GM12878 (cell line): Measurements from ENCODE around the gene TCF23. TPM values are rescaled to one million over a fixed set of nuclear protein-coding genes. Genes with fewer than 3 reads are reported as not detected.

Experiments
- ASH2L ChIP-seq: fragments of 300-600, 200-600 bp; sonication (generic); IDR thresholded peaks from 2 replicates; pipeline ENCODE4 v1.6.1; 2017; ENCODE audit warnings: low read depth, mild to moderate bottlenecking, borderline replicate concordance
- ETV6 ChIP-seq, 2 experiments: fragments of 450-650 bp in 1 of 2; IDR thresholded peaks in 1 of 2; conservative IDR thresholded peaks in 1 of 2; 2 replicates each; pipeline ENCODE4 v1.6.1; 2014; ENCODE audit warnings: antibody characterized with exemption in 1 of 2, borderline replicate concordance in 1 of 2, low read depth in 1 of 2, mild to moderate bottlenecking in 1 of 2, moderate library complexity in 1 of 2
- FOXM1 ChIP-seq: IDR thresholded peaks from 2 replicates; pipeline ENCODE4 v1.6.1; 2012; ENCODE audit warnings: low read depth, mild to moderate bottlenecking, inconsistent platforms, low read length, moderate library complexity
- GABPA ChIP-seq: IDR thresholded peaks from 2 replicates; pipeline ENCODE4 v1.6.1; 2014; ENCODE audit warnings: antibody characterized with exemption, low read depth, mild to moderate bottlenecking, inconsistent platforms
- HCFC1 ChIP-seq: fragments of 150-350 bp; IDR thresholded peaks from 2 replicates; pipeline ENCODE4 v1.6.1; 2014; ENCODE audit warnings: low read length
- IKZF1 ChIP-seq: fragments of 450-650 bp; conservative IDR thresholded peaks from 2 replicates; pipeline ENCODE4 v1.6.1; 2017; ENCODE audit warnings: antibody characterized with exemption, mild to moderate bottlenecking
- KDM1A ChIP-seq: fragments of 200-600 bp; sonication (generic); IDR thresholded peaks from 2 replicates; pipeline ENCODE4 v1.6.1; 2016; ENCODE audit warnings: borderline replicate concordance
- KLF5 ChIP-seq: fragments of 450-650 bp; IDR thresholded peaks from 2 replicates; pipeline ENCODE4 v1.6.1; 2014; ENCODE audit warnings: mild to moderate bottlenecking; ENCODE audit not compliant: partially characterized antibody
- MTA2 ChIP-seq: fragments of 450-650 bp; IDR thresholded peaks from 2 replicates; pipeline ENCODE4 v1.6.1; 2016; ENCODE audit warnings: low read depth, mild to moderate bottlenecking, moderate library complexity
- NFYB ChIP-seq: IDR thresholded peaks from 2 replicates; pipeline ENCODE4 v1.6.1; 2011; ENCODE audit warnings: low read depth, mild to moderate bottlenecking, low read length, improper control_type of control experiment, moderate library complexity; ENCODE audit not compliant: insufficient read depth
- RCOR1 ChIP-seq: conservative IDR thresholded peaks from 2 replicates; pipeline ENCODE4 v1.6.1; 2012; ENCODE audit warnings: low read depth, low read length, improper control_type of control experiment
- SMC3 ChIP-seq: IDR thresholded peaks from 2 replicates; pipeline ENCODE4 v1.6.1; 2011; ENCODE audit warnings: low read length, improper control_type of control experiment, borderline replicate concordance
- SPI1 ChIP-seq: IDR thresholded peaks from 2 replicates; pipeline ENCODE4 v1.6.1; 2011; ENCODE audit warnings: low read depth, mild to moderate bottlenecking, low read length, moderate library complexity, borderline replicate concordance; ENCODE audit not compliant: insufficient read depth
- SREBF1 ChIP-seq: IDR thresholded peaks from 2 replicates; pipeline ENCODE4 v1.6.1; 2012; ENCODE audit warnings: mild to moderate bottlenecking, low read length
- TCF7 ChIP-seq: IDR thresholded peaks from 2 replicates; pipeline ENCODE4 v1.6.1; 2014; ENCODE audit warnings: antibody characterized with exemption, borderline replicate concordance
- ZNF24 ChIP-seq: fragments of 450-650 bp; IDR thresholded peaks from 2 replicates; pipeline ENCODE4 v1.6.1; 2017; ENCODE audit warnings: antibody characterized with exemption, mild to moderate bottlenecking
- polyA plus RNA-seq, 11 experiments: library from polyadenylated mRNA; depleted of rRNA in 4 of 11; unstranded in 6 of 11; stranded (reverse) in 5 of 11; fragments of >200 nt; fragmentation: Nextera tagmentation in 4 of 11; fragmentation: Illumina TruSeq in 1 of 11; extraction: Ambion mirVana in 4 of 11; extraction: Trizol in 1 of 11; gene quantifications; 1 replicate in 1 of 11; 2 replicates in 10 of 11; pipeline versions ENCODE4 v1.2.1 to v1.2.3, GENCODE V29; 2011 to 2016; ENCODE audit warnings: inconsistent platforms in 2 of 11, missing spikeins in 2 of 11, low read depth in 1 of 11
- total RNA-seq, 4 experiments: library from RNA; depleted of rRNA in 3 of 4; stranded (reverse); fragments of >200 nt in 3 of 4; fragmentation: Illumina TruSeq in 1 of 4; extraction: Trizol in 1 of 4; gene quantifications; 2 replicates each; pipeline versions ENCODE4 v1.2.1 to v1.2.3, GENCODE V29; 2013 to 2021
- TF ChIP-seq, protein P1 (sequence below): fragments of 450-650 bp; conservative IDR thresholded peaks from 2 replicates; pipeline ENCODE4 v1.6.1; 2017; ENCODE audit warnings: mild to moderate bottlenecking, moderate library complexity
- TF ChIP-seq, protein P2 (sequence below): fragments of 450-650 bp; IDR thresholded peaks from 2 replicates; pipeline ENCODE4 v1.6.1; 2016; ENCODE audit warnings: mild to moderate bottlenecking
- TF ChIP-seq, protein P3 (sequence below): fragments of 450-650 bp; formaldehyde crosslinking; IDR thresholded peaks from 2 replicates; pipeline ENCODE4 v1.5.0; 2022; ENCODE audit warnings: mild to moderate bottlenecking, missing genetic modification characterization
- TF ChIP-seq, protein P4 (sequence below): fragments of 450-650 bp; IDR thresholded peaks from 2 replicates; pipeline ENCODE4 v1.6.1; 2017; ENCODE audit warnings: antibody characterized with exemption, mild to moderate bottlenecking, moderate library complexity

TCF23 gene
- total and polyA plus RNA-seq, 10 of the 15 experiments (the other 5 are each of a cell fraction or from before 2014, with no cell fraction given) = not detected

DNA sequence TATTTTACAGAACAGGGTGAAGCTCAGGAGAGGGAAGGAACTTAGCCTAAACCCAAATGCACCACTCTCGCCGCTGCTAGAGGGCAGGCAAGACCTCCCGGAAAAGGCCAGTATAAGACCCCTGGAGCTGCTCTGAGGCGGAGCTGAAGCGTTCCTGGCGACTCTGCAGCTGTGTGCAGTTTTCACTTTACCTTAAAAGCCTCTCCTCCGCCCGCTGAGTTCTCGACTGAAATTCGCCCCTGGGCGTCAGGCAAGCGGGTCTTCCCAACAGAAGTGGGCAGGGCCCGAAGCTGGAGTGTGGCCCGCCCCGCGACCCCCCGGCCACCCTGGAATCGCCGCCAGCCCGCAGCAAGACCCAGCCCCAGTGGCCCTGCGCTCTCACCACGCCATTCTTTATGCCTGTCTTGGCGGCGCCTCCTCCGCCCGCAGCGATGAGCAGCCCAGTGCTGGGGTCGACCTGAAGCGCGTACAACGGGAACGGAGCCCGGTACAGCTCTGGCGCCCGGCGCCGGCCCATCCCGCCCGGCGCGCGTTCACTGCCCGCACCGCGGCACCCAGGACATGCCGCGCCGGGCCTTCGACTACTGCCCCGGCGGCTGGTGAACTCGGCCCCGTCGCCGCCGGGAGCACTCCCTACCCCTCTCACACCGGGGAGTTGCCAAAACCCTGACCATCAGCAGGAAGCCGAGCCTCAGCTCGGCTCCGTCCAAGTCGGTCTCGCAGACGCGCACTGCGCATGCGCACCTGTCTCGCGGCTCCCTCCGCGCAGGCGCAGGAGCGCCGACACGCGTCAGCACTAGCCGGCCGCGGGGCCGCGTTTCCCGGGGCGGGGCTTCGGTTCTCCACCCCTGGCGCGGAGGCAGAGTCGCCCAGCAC lies 14.7 kb upstream of the TCF23 start, which contains the start of gene PREB (continued):
- TF ChIP-seq FOXM1 = no peak
- TF ChIP-seq NFYB = no peak
- no peak for TF ChIP-seq TCF7
- TF ChIP-seq, protein P1, sequence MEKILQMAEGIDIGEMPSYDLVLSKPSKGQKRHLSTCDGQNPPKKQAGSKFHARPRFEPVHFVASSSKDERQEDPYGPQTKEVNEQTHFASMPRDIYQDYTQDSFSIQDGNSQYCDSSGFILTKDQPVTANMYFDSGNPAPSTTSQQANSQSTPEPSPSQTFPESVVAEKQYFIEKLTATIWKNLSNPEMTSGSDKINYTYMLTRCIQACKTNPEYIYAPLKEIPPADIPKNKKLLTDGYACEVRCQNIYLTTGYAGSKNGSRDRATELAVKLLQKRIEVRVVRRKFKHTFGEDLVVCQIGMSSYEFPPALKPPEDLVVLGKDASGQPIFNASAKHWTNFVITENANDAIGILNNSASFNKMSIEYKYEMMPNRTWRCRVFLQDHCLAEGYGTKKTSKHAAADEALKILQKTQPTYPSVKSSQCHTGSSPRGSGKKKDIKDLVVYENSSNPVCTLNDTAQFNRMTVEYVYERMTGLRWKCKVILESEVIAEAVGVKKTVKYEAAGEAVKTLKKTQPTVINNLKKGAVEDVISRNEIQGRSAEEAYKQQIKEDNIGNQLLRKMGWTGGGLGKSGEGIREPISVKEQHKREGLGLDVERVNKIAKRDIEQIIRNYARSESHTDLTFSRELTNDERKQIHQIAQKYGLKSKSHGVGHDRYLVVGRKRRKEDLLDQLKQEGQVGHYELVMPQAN = peak; percentile 71; the same call in 1 of the 2 replicates
- no peak for TF ChIP-seq ETV6 (conservative IDR thresholded peaks at IDR 0.05 in 1 of 2, IDR thresholded peaks at IDR 0.05 in 1 of 2; ENCODE audit: borderline replicate concordance in 1 of 2, low read depth in 1 of 2)
- TF ChIP-seq KLF5 = no peak
- TF ChIP-seq SPI1 = no peak
- TF ChIP-seq ZNF24 = no peak
- TF ChIP-seq, protein P2, sequence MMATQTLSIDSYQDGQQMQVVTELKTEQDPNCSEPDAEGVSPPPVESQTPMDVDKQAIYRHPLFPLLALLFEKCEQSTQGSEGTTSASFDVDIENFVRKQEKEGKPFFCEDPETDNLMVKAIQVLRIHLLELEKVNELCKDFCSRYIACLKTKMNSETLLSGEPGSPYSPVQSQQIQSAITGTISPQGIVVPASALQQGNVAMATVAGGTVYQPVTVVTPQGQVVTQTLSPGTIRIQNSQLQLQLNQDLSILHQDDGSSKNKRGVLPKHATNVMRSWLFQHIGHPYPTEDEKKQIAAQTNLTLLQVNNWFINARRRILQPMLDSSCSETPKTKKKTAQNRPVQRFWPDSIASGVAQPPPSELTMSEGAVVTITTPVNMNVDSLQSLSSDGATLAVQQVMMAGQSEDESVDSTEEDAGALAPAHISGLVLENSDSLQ = no peak
- TF ChIP-seq HCFC1 = peak; percentile 67; the same call in 1 of the 2 replicates
- TF ChIP-seq ASH2L = peak; percentile 81; the same call in 1 of the 2 replicates
- no peak for TF ChIP-seq KDM1A
- TF ChIP-seq SREBF1 = no peak
- TF ChIP-seq RCOR1 = no peak
- TF ChIP-seq GABPA = no peak
- TF ChIP-seq, protein P3, sequence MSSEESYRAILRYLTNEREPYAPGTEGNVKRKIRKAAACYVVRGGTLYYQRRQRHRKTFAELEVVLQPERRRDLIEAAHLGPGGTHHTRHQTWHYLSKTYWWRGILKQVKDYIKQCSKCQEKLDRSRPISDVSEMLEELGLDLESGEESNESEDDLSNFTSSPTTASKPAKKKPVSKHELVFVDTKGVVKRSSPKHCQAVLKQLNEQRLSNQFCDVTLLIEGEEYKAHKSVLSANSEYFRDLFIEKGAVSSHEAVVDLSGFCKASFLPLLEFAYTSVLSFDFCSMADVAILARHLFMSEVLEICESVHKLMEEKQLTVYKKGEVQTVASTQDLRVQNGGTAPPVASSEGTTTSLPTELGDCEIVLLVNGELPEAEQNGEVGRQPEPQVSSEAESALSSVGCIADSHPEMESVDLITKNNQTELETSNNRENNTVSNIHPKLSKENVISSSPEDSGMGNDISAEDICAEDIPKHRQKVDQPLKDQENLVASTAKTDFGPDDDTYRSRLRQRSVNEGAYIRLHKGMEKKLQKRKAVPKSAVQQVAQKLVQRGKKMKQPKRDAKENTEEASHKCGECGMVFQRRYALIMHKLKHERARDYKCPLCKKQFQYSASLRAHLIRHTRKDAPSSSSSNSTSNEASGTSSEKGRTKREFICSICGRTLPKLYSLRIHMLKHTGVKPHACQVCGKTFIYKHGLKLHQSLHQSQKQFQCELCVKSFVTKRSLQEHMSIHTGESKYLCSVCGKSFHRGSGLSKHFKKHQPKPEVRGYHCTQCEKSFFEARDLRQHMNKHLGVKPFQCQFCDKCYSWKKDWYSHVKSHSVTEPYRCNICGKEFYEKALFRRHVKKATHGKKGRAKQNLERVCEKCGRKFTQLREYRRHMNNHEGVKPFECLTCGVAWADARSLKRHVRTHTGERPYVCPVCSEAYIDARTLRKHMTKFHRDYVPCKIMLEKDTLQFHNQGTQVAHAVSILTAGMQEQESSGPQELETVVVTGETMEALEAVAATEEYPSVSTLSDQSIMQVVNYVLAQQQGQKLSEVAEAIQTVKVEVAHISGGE (CRISPR knock-in tag) = no peak
- peak; percentile 100 for TF ChIP-seq IKZF1
- TF ChIP-seq, protein P4, sequence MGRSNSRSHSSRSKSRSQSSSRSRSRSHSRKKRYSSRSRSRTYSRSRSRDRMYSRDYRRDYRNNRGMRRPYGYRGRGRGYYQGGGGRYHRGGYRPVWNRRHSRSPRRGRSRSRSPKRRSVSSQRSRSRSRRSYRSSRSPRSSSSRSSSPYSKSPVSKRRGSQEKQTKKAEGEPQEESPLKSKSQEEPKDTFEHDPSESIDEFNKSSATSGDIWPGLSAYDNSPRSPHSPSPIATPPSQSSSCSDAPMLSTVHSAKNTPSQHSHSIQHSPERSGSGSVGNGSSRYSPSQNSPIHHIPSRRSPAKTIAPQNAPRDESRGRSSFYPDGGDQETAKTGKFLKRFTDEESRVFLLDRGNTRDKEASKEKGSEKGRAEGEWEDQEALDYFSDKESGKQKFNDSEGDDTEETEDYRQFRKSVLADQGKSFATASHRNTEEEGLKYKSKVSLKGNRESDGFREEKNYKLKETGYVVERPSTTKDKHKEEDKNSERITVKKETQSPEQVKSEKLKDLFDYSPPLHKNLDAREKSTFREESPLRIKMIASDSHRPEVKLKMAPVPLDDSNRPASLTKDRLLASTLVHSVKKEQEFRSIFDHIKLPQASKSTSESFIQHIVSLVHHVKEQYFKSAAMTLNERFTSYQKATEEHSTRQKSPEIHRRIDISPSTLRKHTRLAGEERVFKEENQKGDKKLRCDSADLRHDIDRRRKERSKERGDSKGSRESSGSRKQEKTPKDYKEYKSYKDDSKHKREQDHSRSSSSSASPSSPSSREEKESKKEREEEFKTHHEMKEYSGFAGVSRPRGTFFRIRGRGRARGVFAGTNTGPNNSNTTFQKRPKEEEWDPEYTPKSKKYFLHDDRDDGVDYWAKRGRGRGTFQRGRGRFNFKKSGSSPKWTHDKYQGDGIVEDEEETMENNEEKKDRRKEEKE = no peak
- TF ChIP-seq SMC3 = peak; percentile 22
- TF ChIP-seq MTA2 = no peak
